Endothelial cell (in vitro differentiated cells): ENCODE measurements around the gene MARK3. TPM values are rescaled to one million over a fixed set of nuclear protein-coding genes. Genes with fewer than 3 reads are reported as not detected.

Experiments used
- DNase-seq: peaks from one replicate; pipeline ENCODE4 v3.0.0; 2021; ENCODE audit warnings: low spot score
- H3K27ac Mint-ChIP-seq: one replicate; pipeline ENCODE4 v1.8.0; 2021; ENCODE audit warnings: mixed read lengths, inconsistent platforms; ENCODE audit not compliant: unreplicated experiment
- H3K27me3 Mint-ChIP-seq: one replicate; pipeline ENCODE4 v1.8.0; 2021; ENCODE audit warnings: mild to moderate bottlenecking, moderate library complexity, mixed read lengths, inconsistent platforms; ENCODE audit not compliant: unreplicated experiment
- H3K36me3 Mint-ChIP-seq: one replicate; pipeline ENCODE4 v1.8.0; 2021; ENCODE audit warnings: mild to moderate bottlenecking, low read depth, mixed read lengths, inconsistent platforms; ENCODE audit not compliant: unreplicated experiment
- H3K4me1 Mint-ChIP-seq: one replicate; pipeline ENCODE4 v1.8.0; 2021; ENCODE audit warnings: mild to moderate bottlenecking, mixed read lengths, inconsistent platforms; ENCODE audit not compliant: unreplicated experiment
- H3K4me3 Mint-ChIP-seq: one replicate; pipeline ENCODE4 v1.8.0; 2021; ENCODE audit warnings: mild to moderate bottlenecking, mixed read lengths, inconsistent platforms; ENCODE audit not compliant: unreplicated experiment
- H3K9me3 Mint-ChIP-seq: one replicate; pipeline ENCODE4 v1.8.0; 2021; ENCODE audit warnings: mixed read lengths, inconsistent platforms; ENCODE audit not compliant: unreplicated experiment
- total RNA-seq: library from RNA; stranded (reverse); fragmentation: NEBNext Ultra II Directional; extraction: Animal tissue kit (Norgen Biotek cat#: 25700); gene quantifications from one replicate; pipeline ENCODE4 v1.2.1, GENCODE V29; 2021; ENCODE audit not compliant: unreplicated experiment
- TF ChIP-seq, protein P1 (sequence below): fragments of 200-600 bp; sonication (generic); IDR thresholded peaks from one replicate; pipeline ENCODE4 v1.5.0; 2021; ENCODE audit warnings: antibody characterized with exemption; ENCODE audit not compliant: unreplicated experiment

MARK3 gene
- total RNA-seq, 1 donor from 2014 or later, result 70.8 TPM

GRCh38 chr14:103372552-103373304 is 12.5 kb upstream of the MARK3 start:
- H3K27ac Mint-ChIP-seq, result no peak overlapping the region
- H3K4me1 Mint-ChIP-seq, result no peaks in the 10 kb centered on the region
- no peak for DNase-seq
- no peaks in the 10 kb centered on the region for H3K36me3 Mint-ChIP-seq
- TF ChIP-seq, protein P1, sequence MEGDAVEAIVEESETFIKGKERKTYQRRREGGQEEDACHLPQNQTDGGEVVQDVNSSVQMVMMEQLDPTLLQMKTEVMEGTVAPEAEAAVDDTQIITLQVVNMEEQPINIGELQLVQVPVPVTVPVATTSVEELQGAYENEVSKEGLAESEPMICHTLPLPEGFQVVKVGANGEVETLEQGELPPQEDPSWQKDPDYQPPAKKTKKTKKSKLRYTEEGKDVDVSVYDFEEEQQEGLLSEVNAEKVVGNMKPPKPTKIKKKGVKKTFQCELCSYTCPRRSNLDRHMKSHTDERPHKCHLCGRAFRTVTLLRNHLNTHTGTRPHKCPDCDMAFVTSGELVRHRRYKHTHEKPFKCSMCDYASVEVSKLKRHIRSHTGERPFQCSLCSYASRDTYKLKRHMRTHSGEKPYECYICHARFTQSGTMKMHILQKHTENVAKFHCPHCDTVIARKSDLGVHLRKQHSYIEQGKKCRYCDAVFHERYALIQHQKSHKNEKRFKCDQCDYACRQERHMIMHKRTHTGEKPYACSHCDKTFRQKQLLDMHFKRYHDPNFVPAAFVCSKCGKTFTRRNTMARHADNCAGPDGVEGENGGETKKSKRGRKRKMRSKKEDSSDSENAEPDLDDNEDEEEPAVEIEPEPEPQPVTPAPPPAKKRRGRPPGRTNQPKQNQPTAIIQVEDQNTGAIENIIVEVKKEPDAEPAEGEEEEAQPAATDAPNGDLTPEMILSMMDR, result no peak
- H3K27me3 Mint-ChIP-seq, result peaks cover 2% of the 10 kb centered on the region
- no peaks in the 10 kb centered on the region for H3K9me3 Mint-ChIP-seq
- no peak overlapping the region for H3K4me3 Mint-ChIP-seq

- no peaks in the 10 kb centered on the region for H3K36me3 Mint-ChIP-seq
Measured at GRCh38 chr14:103374121-103374520, 11.1 kb upstream of the MARK3 start.

DNA sequence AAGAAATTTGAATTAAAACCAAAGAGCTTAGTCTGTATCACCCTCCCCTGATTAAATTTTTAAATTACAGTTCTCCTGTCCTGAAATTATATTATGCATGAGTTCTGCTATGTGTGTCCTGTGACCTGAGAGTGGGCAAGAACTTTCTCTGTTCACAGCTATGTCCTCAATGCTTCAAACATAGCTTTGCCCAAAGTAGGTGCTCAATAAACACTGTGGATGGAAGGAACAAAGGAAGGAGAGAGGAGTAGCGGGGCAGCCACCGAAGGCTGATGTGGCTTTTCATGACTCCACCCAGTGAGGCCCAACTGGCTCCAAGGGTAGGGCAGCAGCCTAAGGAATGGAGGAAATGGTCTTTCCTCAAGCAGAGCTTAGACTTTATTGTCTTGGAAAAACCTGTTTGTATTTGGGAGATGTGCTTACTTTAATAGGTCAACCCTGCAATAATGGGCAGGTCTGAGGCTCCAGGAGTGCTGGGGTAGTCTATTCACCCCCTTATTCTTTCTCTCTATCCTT is 7.6 kb upstream of the MARK3 start:
- Mint-ChIP-seq H3K4me3 (no peak overlapping the region), H3K36me3 (no peaks in the 10 kb centered on the region), H3K9me3 (no peaks in the 10 kb centered on the region), H3K27ac (no peak overlapping the region), H3K27me3 (peaks cover 6% of the 10 kb centered on the region), H3K4me1 (no peaks in the 10 kb centered on the region)
- TF ChIP-seq, protein P1, result no peak
- no peak for DNase-seq

More at GRCh38 chr14:103374121-103374520, 11.1 kb upstream of the MARK3 start:
- no peak overlapping the region for H3K4me3 Mint-ChIP-seq
- no peak for DNase-seq
- TF ChIP-seq, protein P1, result no peak
- no peaks in the 10 kb centered on the region for H3K9me3 Mint-ChIP-seq
- H3K27me3 Mint-ChIP-seq, result peaks cover 5% of the 10 kb centered on the region
- H3K4me1 Mint-ChIP-seq, result no peaks in the 10 kb centered on the region
- no peak overlapping the region for H3K27ac Mint-ChIP-seq

GRCh38 chr14:103378038-103378854 is 7.0 kb upstream of the MARK3 start:
- Mint-ChIP-seq H3K27me3 (peaks cover 6% of the 10 kb centered on the region), H3K27ac (no peak overlapping the region), H3K4me1 (no peaks in the 10 kb centered on the region)

More at GRCh38 chr14:103378038-103378854, 7.0 kb upstream of the MARK3 start:
- DNase-seq, result no peak
- Mint-ChIP-seq H3K4me3 (no peak overlapping the region), H3K36me3 (no peaks in the 10 kb centered on the region), H3K9me3 (no peaks in the 10 kb centered on the region)
- TF ChIP-seq, protein P1, result no peak
